Activated effector memory CD4-positive, alpha-beta T cell treated with anti-CD3 and anti-CD28 coated beads, Interleukin-2, amount 50 U/mL, for 16 hours (primary cell): Measurements from ENCODE around the gene TRDN.
"Not testable (repeated sequence)": the region's sequence is repeated elsewhere in the genome, so short reads cannot be mapped to it uniquely, and the experiment has no call there.

Experiments
- DNase-seq: peaks from one replicate; pipeline ENCODE4 v3.0.0-alpha.2; 2020

The TRDN gene

DNA sequence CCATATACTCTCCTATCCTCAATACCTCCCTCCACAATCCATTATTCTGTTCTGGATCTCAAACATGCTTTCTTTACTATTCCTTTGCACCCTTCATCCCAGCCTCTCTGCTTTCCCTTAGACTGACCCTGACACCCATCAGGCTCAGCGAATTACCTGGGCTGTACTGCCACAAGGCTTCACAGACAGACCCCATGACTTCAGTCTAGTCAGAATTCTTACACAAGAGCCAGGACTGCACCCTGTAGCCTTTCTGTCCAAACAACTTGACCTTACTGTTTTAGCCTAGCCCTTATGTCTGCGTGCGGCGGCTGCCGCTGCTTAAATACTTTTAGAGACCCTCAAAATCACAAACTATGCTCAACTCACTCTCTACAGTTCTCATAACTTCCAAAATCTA is 76.9 kb downstream of the TRDN start:
- not testable (repeated sequence) for DNase-seq

DNA sequence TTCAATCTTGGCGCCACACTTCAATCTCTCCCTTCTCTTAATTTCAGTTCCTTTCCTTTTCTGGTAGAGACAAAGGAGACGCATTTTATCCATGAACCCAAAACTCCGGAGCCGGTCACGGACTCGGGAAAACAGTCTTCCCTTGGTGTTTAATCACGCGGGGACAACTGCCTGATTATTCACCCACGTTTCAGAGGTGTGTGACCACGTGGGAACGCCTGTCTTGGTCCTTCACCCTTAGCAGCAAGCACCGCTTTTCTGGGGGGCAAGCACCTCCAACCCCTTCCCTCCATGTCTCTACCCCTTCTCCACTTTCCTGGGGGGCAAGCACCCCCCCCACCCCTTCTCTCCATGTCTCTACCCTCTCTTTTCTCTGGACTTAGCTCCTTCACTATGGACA is 79.3 kb downstream of the TRDN start:
- not testable (repeated sequence) for DNase-seq

DNA sequence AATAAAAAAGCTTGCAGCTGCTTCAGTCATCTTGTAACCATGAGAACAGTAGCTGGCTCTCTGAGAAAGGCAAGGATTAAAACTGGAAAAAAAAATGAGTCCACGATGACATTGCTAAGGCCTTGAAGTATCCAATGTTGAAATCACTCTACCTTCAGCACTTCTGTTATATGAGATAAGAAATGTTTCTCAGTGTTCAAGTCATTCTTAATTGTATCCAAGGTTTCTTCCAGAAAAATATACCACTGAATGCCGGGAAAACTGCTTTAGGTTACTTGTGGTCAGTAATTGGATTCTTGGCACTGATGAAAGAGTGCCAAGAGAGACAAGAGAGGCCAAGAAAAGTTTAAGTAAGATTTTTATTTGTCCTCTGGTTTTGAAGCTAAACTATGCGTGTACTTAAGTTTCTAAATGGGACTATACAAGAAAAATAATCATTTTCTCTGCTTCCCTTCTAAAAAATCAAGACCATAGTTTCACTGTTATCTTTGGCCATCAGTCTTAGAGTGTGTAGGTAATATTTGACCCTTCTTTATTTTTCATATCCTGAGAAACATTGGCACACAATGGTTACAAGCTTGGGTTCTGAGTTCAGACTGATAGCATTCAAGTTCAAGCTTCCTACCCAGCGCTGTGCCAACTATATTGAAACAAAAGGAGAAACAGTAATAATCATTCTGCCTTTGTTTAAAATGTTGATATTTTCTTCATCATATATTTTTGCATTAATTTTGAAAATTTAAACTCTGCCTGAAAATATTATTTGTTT is 84.6 kb downstream of the TRDN start:
- no peak for DNase-seq

DNA sequence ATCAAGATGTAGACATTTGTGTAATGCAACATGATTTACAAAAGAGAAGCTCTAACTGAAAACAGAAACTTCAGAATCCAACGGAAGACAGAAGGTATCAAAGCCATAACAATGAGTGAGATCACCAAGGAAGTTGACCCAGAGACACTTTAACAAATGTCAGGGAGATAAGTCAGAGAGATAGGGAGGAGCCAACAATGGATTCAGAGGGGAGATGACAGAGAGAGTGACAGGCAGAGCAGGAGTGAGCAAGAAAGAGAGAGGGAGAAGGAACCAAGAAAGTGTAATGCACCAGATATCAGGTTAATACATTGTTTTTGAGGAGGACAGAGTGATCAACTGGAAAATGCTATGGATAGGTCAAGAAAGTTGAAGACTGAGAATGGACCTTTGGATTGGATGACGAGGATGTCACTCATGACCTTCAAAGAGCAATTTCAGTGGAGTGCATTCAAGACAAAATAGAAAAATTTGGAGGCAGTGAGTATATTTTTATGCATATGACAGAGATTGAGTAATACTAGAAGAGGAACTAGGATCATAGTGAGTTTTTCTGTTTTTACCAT is 86.6 kb downstream of the TRDN start:
- no peak for DNase-seq

DNA sequence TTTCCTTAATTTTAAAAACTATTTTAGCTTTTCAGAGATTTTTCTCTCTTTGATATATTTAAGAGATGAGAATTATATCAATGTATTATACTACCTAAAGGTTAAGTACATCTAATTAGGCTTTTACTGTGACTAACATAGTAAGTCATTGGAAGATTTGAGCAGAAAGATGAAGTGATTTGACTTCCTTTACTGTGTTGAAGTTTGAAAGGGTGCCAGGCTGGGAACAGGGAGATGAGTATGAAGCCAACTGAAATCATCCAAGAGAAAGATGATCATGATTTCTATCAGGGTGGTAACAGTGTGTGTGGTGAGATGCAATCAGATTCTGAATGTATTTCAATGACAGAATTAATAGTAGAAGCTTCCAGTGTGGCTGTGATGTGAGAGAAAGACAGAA is 87.3 kb downstream of the TRDN start:
- no peak for DNase-seq

DNA sequence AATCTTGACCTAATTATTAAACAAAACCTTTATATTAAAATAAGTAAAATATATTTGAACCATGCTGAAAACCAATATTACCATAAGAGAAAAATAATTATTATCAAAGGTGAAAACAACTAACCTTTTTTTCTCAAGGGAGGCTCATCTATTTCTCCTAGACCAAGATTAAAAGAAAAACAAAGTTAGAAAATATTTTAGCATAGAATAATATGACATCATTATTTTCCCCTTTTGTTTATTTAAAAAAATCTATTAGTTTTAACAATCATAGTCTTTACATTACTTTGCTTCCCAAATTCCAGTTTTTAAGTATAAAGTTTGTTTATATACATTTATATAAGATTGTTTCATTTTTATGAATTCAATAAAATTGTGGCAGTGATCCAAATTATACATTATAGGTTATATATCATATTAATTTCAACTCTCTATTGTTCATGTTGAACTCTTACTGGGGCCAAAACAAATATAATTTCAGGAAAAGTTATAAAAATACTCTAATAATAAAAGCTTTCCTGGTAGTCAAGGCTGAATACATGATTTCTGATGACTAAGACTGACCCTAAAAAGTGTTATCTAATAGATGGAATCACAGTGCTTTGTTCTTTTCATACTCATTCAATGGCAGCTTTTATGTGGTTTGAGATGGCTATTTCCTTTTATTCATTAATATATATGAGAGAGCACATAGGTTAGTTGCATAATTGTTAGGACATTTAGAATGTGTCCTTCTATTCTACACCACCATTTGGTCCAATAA is 89.4 kb downstream of the TRDN start:
- DNase-seq, result no peak

DNA sequence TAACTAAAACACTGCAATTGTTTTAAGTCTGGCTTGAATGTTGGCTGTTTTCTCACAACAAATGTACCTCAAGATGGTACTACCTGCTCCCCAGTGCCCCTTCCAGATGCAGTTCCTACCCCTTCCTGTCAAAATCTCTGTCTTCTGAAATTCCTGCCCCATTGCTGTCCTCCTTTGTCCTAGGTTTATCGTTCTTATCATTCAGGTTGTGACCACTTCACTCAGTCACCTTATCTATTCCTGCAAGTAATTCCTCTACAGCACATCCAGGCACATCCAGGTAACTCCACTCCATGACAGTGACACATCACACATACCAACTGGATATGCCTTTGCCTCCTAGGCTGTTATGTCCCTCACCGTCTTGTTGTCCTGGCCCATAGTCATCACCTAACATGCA is 90.2 kb downstream of the TRDN start:
- DNase-seq, result no peak

DNA sequence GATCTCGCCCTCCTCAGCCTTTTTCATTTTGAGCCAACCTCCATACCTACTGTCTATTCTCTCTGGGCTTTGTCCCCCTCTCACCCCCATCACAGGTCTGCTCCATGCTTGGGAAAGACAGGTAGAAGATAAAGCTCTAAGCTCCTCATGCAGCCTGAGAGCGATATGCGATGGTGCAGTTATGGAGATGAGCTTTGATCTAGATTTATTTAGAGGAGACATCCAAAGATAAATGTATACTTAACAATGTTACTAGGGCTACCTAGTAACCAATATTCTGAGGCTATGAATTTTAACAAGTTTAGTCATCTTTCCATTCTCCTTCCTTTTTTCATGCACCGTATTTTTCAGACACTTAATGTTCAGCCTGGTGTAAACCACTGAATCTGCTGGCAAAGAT is 95.3 kb downstream of the TRDN start:
- no peak for DNase-seq

DNA sequence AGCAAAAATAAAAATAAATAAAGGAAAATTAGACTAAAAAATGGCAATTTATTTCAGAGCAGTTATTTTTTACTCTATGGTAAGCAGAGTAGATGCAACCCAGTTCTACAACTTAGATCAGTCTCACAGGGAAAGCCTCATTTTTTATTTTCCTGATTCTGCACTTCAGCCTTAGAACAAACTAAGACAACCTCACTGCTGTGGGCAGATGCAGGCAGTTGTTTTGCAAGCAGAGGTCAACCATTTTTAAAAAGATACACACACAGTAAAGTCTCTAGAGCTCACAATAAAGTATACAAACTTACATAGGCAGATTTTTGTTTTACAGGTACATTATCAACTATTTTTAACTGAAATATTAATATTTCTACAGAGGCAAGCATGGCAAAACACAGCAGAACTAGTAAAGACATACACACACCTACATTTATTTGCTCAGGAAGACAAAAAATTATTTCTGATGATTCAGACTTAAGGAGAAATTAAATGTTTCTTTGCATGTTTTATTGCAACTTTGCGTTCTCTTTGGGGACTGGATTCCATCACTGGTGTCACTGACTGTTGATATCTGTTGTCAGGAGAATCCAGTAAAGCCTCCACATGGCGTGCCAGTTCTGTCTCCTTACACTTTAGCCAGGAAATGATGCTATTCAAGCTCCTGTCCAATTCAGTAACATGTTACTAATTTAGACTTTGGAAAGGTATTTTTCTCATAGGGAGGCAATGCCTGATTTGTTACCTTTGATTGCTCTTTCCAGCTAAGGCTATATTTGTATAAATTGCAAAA is 102.7 kb downstream of the TRDN start:
- no peak for DNase-seq

DNA sequence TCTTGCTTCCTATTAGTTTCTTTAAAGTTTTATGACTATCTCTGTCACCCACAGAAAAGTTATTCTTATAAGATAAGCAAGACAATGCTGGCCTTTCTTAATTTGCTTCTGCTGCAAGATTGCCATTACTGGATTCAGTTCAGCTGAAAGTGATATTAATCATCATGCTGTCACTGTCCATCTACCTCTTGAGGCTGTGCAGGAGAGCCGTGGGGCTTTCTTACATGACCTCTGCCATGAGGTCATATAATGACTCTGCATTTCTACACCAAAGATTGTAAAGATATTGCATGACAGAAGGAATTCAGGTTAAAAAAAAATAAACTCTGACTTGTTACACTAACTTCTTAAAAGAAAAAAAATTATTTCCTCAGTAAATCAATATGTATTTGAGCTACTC is 106.9 kb downstream of the TRDN start:
- no peak for DNase-seq

DNA sequence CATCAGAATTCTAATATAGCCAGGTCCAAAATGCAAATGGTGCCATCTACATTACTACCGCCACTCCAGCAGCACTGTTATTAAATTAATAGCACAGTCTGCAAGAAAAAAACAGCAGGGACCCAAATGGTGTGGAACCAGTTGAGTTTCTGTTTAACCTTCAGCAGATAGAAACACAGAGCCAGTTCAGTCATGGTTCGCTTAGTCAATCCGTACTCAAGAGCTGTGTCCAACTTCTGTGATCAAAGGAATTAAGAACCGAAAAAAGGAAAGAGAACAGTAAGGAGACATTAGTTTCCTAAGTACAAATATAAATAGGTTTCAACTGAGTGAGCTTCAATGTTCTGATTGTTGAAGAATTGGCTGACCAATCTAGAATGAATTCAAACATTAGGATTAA is 107.7 kb downstream of the TRDN start:
- DNase-seq, result no peak

DNA sequence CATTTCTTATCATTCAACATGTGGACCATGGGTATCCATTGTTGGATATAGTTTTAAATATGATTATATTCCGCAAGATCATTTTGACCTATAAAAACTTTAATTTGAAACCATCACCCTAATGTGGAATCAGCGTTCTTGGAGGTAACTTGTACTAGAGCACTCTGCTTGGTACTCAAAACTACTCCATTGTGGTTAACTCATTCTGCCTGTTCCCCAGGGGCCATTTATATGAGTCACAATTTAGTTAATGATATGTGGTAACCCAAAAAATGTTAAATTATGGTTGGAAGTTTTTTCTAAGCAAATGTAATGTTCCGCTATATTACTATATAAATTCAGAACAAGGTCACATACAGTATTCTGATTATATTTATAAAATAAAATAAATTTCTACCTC is 109.3 kb downstream of the TRDN start:
- no peak for DNase-seq

DNA sequence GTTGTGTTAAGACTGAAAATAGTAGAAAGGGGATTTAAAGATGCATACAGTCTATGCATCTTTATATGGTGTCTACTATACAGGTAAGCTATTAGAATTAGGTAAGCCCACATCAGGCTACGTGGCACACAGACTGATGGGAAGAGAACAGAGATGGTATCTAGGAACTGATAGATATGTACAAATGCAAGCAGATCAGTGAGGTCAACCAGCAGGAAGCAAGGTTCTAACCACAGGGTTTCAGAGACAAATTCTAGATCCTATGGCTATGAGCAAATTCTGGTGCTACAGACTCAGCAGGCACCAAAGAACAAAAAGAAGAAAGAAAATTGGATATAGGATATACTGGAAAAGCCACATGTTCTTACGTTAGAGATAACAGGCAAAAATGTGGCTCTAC is 110.6 kb downstream of the TRDN start:
- DNase-seq, result no peak

DNA sequence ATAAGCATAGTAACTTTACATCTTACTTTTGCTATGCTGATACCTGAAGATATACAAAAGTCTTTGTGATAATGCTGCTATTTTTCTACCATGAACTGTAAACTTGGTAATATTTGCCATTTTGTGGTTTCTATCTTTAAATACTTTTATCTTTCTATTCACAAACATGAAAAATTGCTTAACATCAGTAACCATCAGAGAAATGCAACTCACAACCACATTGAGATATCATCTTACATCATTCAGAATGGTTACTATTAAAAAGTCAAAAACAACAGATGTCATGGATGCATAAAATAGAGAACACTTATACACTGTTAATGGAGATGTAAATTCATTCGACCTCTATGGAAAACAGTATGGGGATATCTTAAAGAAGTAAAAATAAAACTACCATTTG is 112.0 kb downstream of the TRDN start:
- DNase-seq, result no peak

DNA sequence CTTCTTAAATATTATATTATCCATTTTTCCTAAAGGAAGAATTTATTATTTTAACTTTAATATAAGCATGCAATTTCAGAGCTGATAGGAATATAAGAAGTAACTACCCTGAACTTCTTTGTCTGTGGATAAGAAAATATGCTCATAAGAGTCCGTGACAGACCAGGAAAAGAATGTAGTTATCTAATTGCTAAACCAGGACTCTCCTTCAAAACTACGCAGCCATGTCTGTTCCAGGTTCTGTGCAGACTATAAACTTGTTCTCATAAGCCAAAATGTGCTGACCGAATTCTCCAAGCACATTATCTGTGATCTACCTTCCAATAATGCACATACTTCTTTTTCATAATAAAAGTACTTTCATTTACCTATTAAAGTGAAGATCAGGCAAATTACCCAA is 116.5 kb downstream of the TRDN start:
- no peak for DNase-seq

DNA sequence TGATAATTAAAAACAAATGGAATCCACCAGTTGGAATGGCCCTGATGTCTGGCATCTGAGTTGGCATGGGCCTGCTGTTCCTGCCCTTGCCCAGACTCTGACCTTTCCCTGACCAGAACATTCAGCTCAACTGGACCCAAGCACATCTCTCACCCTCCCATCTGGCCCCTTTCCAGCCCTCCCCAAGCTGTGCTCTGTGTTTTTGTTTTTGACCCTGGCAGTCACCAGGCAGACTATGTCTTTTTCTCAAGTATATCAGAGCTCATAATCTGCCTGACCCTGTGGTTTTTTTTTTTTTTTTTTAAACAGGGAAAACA is 117.6 kb downstream of the TRDN start:
- DNase-seq, result no peak

DNA sequence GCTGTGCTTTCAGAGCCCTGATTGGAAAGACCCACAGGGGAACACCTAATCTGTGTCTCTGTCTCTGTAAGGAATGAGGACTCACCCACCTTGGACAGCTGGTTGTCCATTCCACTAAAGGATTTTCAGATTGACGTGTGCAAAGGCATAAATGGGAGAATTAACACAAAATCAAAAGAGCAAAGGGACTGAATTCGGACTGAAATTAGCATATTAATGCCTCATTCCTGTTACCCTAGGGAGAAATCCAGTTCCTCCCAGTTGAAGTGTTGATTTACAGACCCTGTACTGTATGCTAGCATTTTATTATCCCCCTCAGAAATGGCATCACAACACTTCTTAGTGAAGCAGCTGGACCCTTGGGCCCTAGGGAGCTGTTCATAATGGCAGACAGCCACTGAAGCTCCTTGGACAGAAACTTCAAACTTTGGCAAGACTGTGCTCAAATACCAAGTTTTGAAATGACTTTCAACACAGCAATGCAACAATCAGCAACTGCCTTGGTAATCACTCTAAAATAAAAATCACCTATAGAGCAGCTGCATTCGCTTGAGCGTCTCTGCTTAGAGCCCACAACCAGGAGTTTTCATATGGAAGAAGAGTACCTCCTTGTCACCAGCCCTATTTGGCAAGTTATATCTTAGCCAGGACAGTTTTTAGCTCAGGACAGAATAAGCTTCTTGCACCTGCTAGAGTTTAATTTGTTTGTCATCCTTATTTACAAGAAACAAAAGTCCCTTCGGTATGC is 118.1 kb downstream of the TRDN start:
- no peak for DNase-seq

DNA sequence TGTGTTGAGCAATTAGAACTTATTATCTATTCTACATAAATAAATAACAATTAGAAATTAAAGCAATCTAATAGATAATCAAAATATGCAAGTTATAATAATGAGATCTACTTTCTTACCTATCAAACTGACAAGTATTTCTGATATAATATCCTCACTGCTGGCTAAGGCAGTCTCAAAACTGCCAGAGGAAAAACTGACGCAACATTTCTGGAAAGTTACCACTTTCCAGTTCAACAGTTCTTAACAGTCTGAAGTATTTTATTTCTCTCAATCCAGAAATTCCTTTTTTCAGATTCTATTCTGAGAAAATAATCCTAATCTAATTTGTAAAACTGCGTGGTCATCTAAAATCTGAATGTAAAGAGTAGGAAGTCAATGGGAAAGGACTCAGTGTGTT is 121.0 kb downstream of the TRDN start:
- no peak for DNase-seq

DNA sequence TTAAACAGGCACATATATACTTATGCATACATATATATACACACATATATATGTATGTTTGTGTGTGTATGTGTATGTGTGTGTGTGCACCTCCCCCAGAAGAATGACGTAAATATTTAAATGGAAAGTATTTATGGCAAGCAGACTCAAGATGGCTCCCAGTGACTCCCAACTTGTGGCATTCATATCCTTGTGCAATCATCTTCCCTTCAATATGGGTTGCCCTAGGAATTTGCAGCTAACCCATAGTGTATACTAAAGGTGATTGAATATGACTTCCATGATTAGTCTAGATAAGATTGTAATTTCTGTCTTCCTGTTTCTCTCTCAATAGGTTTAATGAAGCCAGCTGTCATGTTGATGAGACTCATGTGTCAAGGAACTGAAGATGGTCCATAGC is 127.6 kb downstream of the TRDN start:
- DNase-seq, result no peak

DNA sequence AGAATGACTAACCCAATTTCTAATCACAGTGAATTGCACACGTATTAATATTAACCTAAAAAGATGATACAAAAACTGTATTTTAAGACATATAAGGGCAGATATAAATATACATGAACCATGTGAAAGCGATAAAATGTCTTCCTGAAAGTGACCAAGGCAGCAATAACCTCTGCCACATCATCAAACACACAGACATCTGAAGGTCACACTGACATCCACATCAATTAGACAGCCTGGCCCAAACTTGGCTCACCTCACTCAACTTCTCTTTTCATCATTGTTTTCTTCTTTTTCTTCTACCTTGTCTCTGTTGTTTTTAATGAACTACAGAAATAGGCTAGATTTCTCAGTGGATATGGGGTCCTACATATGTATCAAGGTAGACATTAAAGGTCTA is 128.5 kb downstream of the TRDN start:
- no peak for DNase-seq

DNA sequence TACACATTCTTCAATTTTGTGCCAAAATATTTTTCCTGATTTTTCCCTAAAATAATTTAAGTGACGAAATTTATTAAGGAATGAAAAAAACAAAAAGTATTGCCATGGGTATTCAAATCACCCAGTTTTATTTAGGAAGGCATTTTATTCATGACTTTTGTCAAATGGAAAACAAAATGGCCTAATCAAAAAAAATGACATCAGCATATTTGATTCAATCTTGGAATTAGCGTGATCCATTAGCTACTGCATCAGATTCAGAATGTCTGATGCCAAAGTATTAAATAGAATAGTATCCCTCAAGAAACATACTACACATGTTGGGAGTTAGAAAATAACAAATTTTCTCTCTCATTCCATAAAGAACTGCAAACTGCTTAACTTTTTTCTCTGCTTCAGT is 129.2 kb downstream of the TRDN start:
- DNase-seq, result no peak

DNA sequence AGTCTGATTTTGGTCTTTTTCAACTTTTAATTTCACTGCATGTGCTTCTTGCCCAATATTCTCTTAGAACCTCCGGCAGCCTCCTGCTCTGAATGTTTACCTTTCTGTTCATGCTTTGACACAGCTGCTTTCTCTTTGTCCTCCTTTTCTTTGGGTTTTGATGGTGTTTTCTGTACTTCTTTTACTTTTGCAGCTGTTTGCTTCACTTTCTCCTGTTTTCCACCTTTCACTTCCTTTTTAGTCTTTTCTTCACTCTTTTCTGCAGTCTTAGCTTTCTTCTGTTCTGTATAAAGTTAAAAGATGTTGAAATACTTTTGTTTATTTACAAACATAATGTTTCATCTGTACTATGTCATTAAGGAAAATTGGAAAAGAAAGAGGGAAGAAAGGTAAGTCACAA is 133.1 kb downstream of the TRDN start:
- DNase-seq, result no peak

DNA sequence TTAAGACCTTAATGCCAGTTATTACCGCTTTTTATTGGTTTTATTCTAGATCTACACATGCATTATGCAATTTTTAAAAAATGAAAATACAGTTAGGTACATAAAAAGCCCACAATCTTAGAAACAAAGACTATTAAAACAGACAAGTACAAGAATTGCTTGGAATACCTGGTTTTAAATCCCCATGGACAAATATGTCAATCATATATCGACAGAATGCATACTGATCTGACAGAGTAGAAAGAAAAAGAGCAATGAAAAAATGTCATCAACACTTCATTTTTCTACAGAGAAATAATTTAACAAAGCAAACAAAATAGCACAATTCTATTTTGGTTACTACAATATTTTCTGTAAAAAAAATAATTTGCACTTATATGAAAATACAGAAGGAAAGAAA is 139.7 kb downstream of the TRDN start:
- no peak for DNase-seq
